Chondrocyte (in vitro differentiated cells): ENCODE measurements around the gene MOG. TPM values are rescaled to one million over a fixed set of nuclear protein-coding genes. Genes with fewer than 3 reads are reported as not detected.
A peak's percentile ranks its signal among the peaks of the same experiment; 100 is the strongest.

ENCODE experiments used
- DNase-seq: peaks from one replicate; pipeline ENCODE4 v3.0.0; 2021; ENCODE audit warnings: mixed read lengths, low spot score
- H3K27ac Mint-ChIP-seq: one replicate; pipeline ENCODE4 v1.8.0; 2021; ENCODE audit warnings: mild to moderate bottlenecking, moderate library complexity, mixed read lengths; ENCODE audit not compliant: unreplicated experiment
- H3K27me3 Mint-ChIP-seq: 2 replicates; pipeline ENCODE4 v1.8.0; 2021; ENCODE audit warnings: low read depth, mixed read lengths
- H3K36me3 Mint-ChIP-seq: 2 replicates; pipeline ENCODE4 v1.8.0; 2021; ENCODE audit warnings: low read depth, mixed read lengths
- H3K4me1 Mint-ChIP-seq: 2 replicates; pipeline ENCODE4 v1.8.0; 2021; ENCODE audit warnings: low read depth, mild to moderate bottlenecking, mixed read lengths
- H3K4me3 Mint-ChIP-seq: one replicate; pipeline ENCODE4 v1.8.0; 2021; ENCODE audit warnings: mild to moderate bottlenecking, moderate library complexity, mixed read lengths; ENCODE audit not compliant: unreplicated experiment
- H3K9me3 Mint-ChIP-seq: 2 replicates; pipeline ENCODE4 v1.8.0; 2021; ENCODE audit warnings: low read depth, mixed read lengths
- CTCF ChIP-seq: fragments of 200-600 bp; sonication (generic); IDR thresholded peaks from 2 replicates; pipeline ENCODE4 v1.5.0; 2021; ENCODE audit warnings: antibody characterized with exemption, mild to moderate bottlenecking, moderate library complexity
- total RNA-seq: library from RNA; stranded (reverse); gene quantifications from 3 replicates; pipeline ENCODE4 v1.2.1, GENCODE V29; 2021

The MOG gene
- total RNA-seq, 1 donor from 2014 or later = 0.82 TPM

- H3K4me3 Mint-ChIP-seq = no peak overlapping the region
- no peak for TF ChIP-seq CTCF
- peaks cover 13% of the 10 kb centered on the region for H3K4me1 Mint-ChIP-seq
- peaks cover 8% of the 10 kb centered on the region for H3K27me3 Mint-ChIP-seq
- no peak overlapping the region for H3K27ac Mint-ChIP-seq
- no peaks in the 10 kb centered on the region for H3K9me3 Mint-ChIP-seq
- DNase-seq = no peak
- no peaks in the 10 kb centered on the region for H3K36me3 Mint-ChIP-seq
Observed at GRCh38 chr6:29673161-29673560, 16.3 kb downstream of the MOG start.

- Mint-ChIP-seq H3K27me3 (peaks cover 8% of the 10 kb centered on the region), H3K36me3 (no peaks in the 10 kb centered on the region), H3K27ac (no peak overlapping the region), H3K4me3 (no peak overlapping the region), H3K9me3 (no peaks in the 10 kb centered on the region), H3K4me1 (peaks cover 13% of the 10 kb centered on the region)
- no peak for TF ChIP-seq CTCF
- DNase-seq = no peak
Observed at GRCh38 chr6:29674008-29674407, 17.1 kb downstream of the MOG start.

GRCh38 chr6:29675561-29675960, 18.7 kb downstream of the MOG start:
- TF ChIP-seq CTCF = no peak
- DNase-seq = no peak
- Mint-ChIP-seq H3K36me3 (no peaks in the 10 kb centered on the region), H3K9me3 (no peaks in the 10 kb centered on the region), H3K4me1 (peaks cover 13% of the 10 kb centered on the region), H3K4me3 (no peak overlapping the region), H3K27ac (no peak overlapping the region), H3K27me3 (peaks cover 6% of the 10 kb centered on the region)

- no peak for TF ChIP-seq CTCF
- H3K36me3 Mint-ChIP-seq = no peaks in the 10 kb centered on the region
- no peak for DNase-seq
- no peaks in the 10 kb centered on the region for H3K9me3 Mint-ChIP-seq
- H3K27ac Mint-ChIP-seq = peak overlapping the region; percentile 65
- peaks cover 8% of the 10 kb centered on the region for H3K4me1 Mint-ChIP-seq
- no peak overlapping the region for H3K4me3 Mint-ChIP-seq
- H3K27me3 Mint-ChIP-seq = peaks cover 2% of the 10 kb centered on the region
Observed at GRCh38 chr6:29676981-29677601, 20.2 kb downstream of the MOG start.

- H3K27me3 Mint-ChIP-seq = no peaks in the 10 kb centered on the region
- TF ChIP-seq CTCF = no peak
- no peak overlapping the region for H3K27ac Mint-ChIP-seq
- H3K36me3 Mint-ChIP-seq = no peaks in the 10 kb centered on the region
- no peak for DNase-seq
- no peak overlapping the region for H3K4me3 Mint-ChIP-seq
- H3K4me1 Mint-ChIP-seq = peaks cover 8% of the 10 kb centered on the region
- no peaks in the 10 kb centered on the region for H3K9me3 Mint-ChIP-seq
Observed at GRCh38 chr6:29678114-29678513, 21.2 kb downstream of the MOG start.
